Lower leg skin (tissue), 3 donors: ENCODE data around the gene LIMK2.

Source experiments
- POLR2A ChIP-seq, 2 donors: fragments of 450-650 bp; IDR thresholded peaks; one replicate each; pipeline ENCODE4 v1.6.1; 2016 to 2017; ENCODE audit warnings: antibody characterized with exemption in 2 of 2, mild to moderate bottlenecking in 1 of 2, moderate library complexity in 1 of 2
- TF ChIP-seq, protein P1 (sequence below), 3 donors: fragments of 450-650 bp; IDR thresholded peaks; one replicate each; pipeline ENCODE4 v1.5.1; 2016; ENCODE audit warnings: antibody characterized with exemption in 3 of 3, mild to moderate bottlenecking in 3 of 3, moderate library complexity in 2 of 3

- TF ChIP-seq, protein P1, sequence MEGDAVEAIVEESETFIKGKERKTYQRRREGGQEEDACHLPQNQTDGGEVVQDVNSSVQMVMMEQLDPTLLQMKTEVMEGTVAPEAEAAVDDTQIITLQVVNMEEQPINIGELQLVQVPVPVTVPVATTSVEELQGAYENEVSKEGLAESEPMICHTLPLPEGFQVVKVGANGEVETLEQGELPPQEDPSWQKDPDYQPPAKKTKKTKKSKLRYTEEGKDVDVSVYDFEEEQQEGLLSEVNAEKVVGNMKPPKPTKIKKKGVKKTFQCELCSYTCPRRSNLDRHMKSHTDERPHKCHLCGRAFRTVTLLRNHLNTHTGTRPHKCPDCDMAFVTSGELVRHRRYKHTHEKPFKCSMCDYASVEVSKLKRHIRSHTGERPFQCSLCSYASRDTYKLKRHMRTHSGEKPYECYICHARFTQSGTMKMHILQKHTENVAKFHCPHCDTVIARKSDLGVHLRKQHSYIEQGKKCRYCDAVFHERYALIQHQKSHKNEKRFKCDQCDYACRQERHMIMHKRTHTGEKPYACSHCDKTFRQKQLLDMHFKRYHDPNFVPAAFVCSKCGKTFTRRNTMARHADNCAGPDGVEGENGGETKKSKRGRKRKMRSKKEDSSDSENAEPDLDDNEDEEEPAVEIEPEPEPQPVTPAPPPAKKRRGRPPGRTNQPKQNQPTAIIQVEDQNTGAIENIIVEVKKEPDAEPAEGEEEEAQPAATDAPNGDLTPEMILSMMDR (IDR thresholded peaks at IDR 0.05) = no peak
- TF ChIP-seq POLR2A (IDR thresholded peaks at IDR 0.05) = no peak
Measured at GRCh38 chr22:31211482-31211861, 626 bp upstream of the LIMK2 start.
